GM19463 (cell line): ENCODE results near the gene ZMIZ1.

Source experiments
- ATAC-seq: cut with Tn5 transposase; IDR thresholded peaks from one replicate; pipeline ENCODE4 v1.9.1; 2021; ENCODE audit warnings: mild to moderate bottlenecking, moderate library complexity; ENCODE audit not compliant: unreplicated experiment

Gene ZMIZ1

GRCh38 chr10:79096514-79096913 lies 27.7 kb downstream of the ZMIZ1 start:
- ATAC-seq, result no peak

- ATAC-seq, result no peak
Measured at GRCh38 chr10:79097021-79097872, 28.5 kb downstream of the ZMIZ1 start.

GRCh38 chr10:79098061-79098460 lies 29.3 kb downstream of the ZMIZ1 start:
- no peak for ATAC-seq

- peak; percentile 77 for ATAC-seq
Measured at GRCh38 chr10:79098596-79099015, 29.8 kb downstream of the ZMIZ1 start.

GRCh38 chr10:79099898-79100448 lies 31.2 kb downstream of the ZMIZ1 start:
- no peak for ATAC-seq

- ATAC-seq, result no peak
Measured at GRCh38 chr10:79100771-79101170, 32.0 kb downstream of the ZMIZ1 start.

GRCh38 chr10:79101560-79102497 lies 33.1 kb downstream of the ZMIZ1 start:
- ATAC-seq, result no peak

GRCh38 chr10:79102498-79102874 lies 33.7 kb downstream of the ZMIZ1 start:
- no peak for ATAC-seq

- no peak for ATAC-seq
Measured at GRCh38 chr10:79103129-79103528, 34.4 kb downstream of the ZMIZ1 start.

GRCh38 chr10:79103585-79103984 lies 34.8 kb downstream of the ZMIZ1 start:
- ATAC-seq, result no peak

GRCh38 chr10:79105150-79105739 lies 36.5 kb downstream of the ZMIZ1 start:
- no peak for ATAC-seq

GRCh38 chr10:79105818-79106217 lies 37.1 kb downstream of the ZMIZ1 start:
- no peak for ATAC-seq

- no peak for ATAC-seq
Measured at GRCh38 chr10:79106256-79107050, 37.7 kb downstream of the ZMIZ1 start.

- ATAC-seq, result no peak
Measured at GRCh38 chr10:79107736-79108264, 39.0 kb downstream of the ZMIZ1 start.

GRCh38 chr10:79108728-79109127 lies 40.0 kb downstream of the ZMIZ1 start:
- no peak for ATAC-seq

- no peak for ATAC-seq
Measured at GRCh38 chr10:79111427-79111826, 42.7 kb downstream of the ZMIZ1 start.

GRCh38 chr10:79111846-79112614 lies 43.3 kb downstream of the ZMIZ1 start:
- no peak for ATAC-seq

- no peak for ATAC-seq
Measured at GRCh38 chr10:79112881-79113431, 44.2 kb downstream of the ZMIZ1 start.

- ATAC-seq, result no peak
Measured at GRCh38 chr10:79113827-79114226, 45.1 kb downstream of the ZMIZ1 start.
